ENCODE data around the gene LRP5. TPM values are rescaled to one million over a fixed set of nuclear protein-coding genes. Genes with fewer than 3 reads are reported as not detected.
"Not testable (repeated sequence)": the region's sequence is repeated elsewhere in the genome, so short reads cannot be mapped to it uniquely, and the experiment has no call there.

LRP5 gene
- polyA plus RNA-seq, 4 donors: 39.4 to 58.3 (median 44.3) TPM

- DNase-seq (ENCODE audit: low read depth in 4 of 4, low spot score in 3 of 4): no peak
These were observed 145.5 kb downstream of the LRP5 start for GRCh38 chr11:68457898-68458249.

- not testable (repeated sequence) for DNase-seq (ENCODE audit: low read depth in 4 of 4, low spot score in 3 of 4)
These were observed 145.9 kb downstream of the LRP5 start for GRCh38 chr11:68458340-68458739.

GRCh38 chr11:68459886-68460740, 147.7 kb downstream of the LRP5 start:
- DNase-seq (ENCODE audit: low read depth in 4 of 4, low spot score in 3 of 4): peak; percentile 98 to 100 (median 100)

GRCh38 chr11:68460741-68461574, 148.6 kb downstream of the LRP5 start, which contains the start of gene PPP6R3:
Gene PPP6R3 (plus strand): TSS chr11:68460752. CDS start chr11:68537665, 76,913 bp downstream.
- peak; percentile 37 to 45 (median 40) for DNase-seq (ENCODE audit: low read depth in 4 of 4, low spot score in 3 of 4)

GRCh38 chr11:68461575-68461917, 149.2 kb downstream of the LRP5 start:
- no peak for DNase-seq (ENCODE audit: low read depth in 4 of 4, low spot score in 3 of 4)

- no peak for DNase-seq (ENCODE audit: low read depth in 4 of 4, low spot score in 3 of 4)
These were observed 151.3 kb downstream of the LRP5 start for GRCh38 chr11:68463714-68464113.

- no peak for DNase-seq (ENCODE audit: low read depth in 4 of 4, low spot score in 3 of 4)
These were observed 154.9 kb downstream of the LRP5 start for GRCh38 chr11:68467201-68467834.

- no peak for DNase-seq (ENCODE audit: low read depth in 4 of 4, low spot score in 3 of 4)
These were observed 155.9 kb downstream of the LRP5 start for GRCh38 chr11:68468217-68468828.

GRCh38 chr11:68469122-68469521, 156.7 kb downstream of the LRP5 start:
- DNase-seq (ENCODE audit: low read depth in 4 of 4, low spot score in 3 of 4): no peak

- DNase-seq (ENCODE audit: low read depth in 4 of 4, low spot score in 3 of 4): no peak
These were observed 157.3 kb downstream of the LRP5 start for GRCh38 chr11:68469642-68470041.

- DNase-seq (ENCODE audit: low read depth in 4 of 4, low spot score in 3 of 4): no peak
These were observed 158.0 kb downstream of the LRP5 start for GRCh38 chr11:68470304-68470811.

GRCh38 chr11:68471360-68472340, 159.3 kb downstream of the LRP5 start:
- no peak for DNase-seq (ENCODE audit: low read depth in 4 of 4, low spot score in 3 of 4)

GRCh38 chr11:68472778-68473177, 160.4 kb downstream of the LRP5 start:
- DNase-seq (ENCODE audit: low read depth in 4 of 4, low spot score in 3 of 4): no peak

- DNase-seq (ENCODE audit: low read depth in 4 of 4, low spot score in 3 of 4): no peak
These were observed 161.3 kb downstream of the LRP5 start for GRCh38 chr11:68473693-68474092.

GRCh38 chr11:68475626-68476025, 163.2 kb downstream of the LRP5 start:
- not testable (repeated sequence) for DNase-seq (ENCODE audit: low read depth in 4 of 4, low spot score in 3 of 4)

GRCh38 chr11:68479390-68479789, 167.0 kb downstream of the LRP5 start:
- DNase-seq (ENCODE audit: low read depth in 4 of 4, low spot score in 3 of 4): no peak

- DNase-seq (ENCODE audit: low read depth in 4 of 4, low spot score in 3 of 4): no peak
These were observed 167.8 kb downstream of the LRP5 start for GRCh38 chr11:68480193-68480592.

- DNase-seq (ENCODE audit: low read depth in 4 of 4, low spot score in 3 of 4): no peak
These were observed 168.6 kb downstream of the LRP5 start for GRCh38 chr11:68480852-68481510.
